H9 (cell line): ENCODE data around the gene TRABD2B. TPM values are rescaled to one million over a fixed set of nuclear protein-coding genes. Genes with fewer than 3 reads are reported as not detected.

ENCODE experiments used
- DNase-seq: peaks from one replicate; pipeline ENCODE4 v3.0.0-alpha.2; 2017
- H2AFZ ChIP-seq: one replicate; pipeline ENCODE4 v1.6.1; 2013; ENCODE audit warnings: mild to moderate bottlenecking, low read length, control low read depth, moderate library complexity
- H2AK5ac ChIP-seq: 2 replicates; pipeline ENCODE4 v1.6.1; 2013; ENCODE audit warnings: low read length, control low read depth, mixed read lengths; ENCODE audit not compliant: insufficient read length
- H2BK120ac ChIP-seq: one replicate; pipeline ENCODE4 v1.6.1; 2013; ENCODE audit warnings: low read depth, mild to moderate bottlenecking, low read length, control low read depth, inconsistent platforms; ENCODE audit not compliant: poor library complexity, severe bottlenecking
- H2BK12ac ChIP-seq: 2 replicates; pipeline ENCODE4 v1.6.1; 2013; ENCODE audit warnings: low read length, control low read depth, mixed read lengths, low read depth; ENCODE audit not compliant: insufficient read length
- H2BK15ac ChIP-seq: 2 replicates; pipeline ENCODE4 v1.6.1; 2013; ENCODE audit warnings: low read depth, low read length, control low read depth
- H2BK20ac ChIP-seq: one replicate; pipeline ENCODE4 v1.6.1; 2013; ENCODE audit warnings: low read depth, mild to moderate bottlenecking, low read length, control low read depth, inconsistent platforms; ENCODE audit not compliant: poor library complexity, severe bottlenecking
- H2BK5ac ChIP-seq: 2 replicates; pipeline ENCODE4 v1.6.1; 2013; ENCODE audit warnings: low read length, control low read depth, mixed read lengths; ENCODE audit not compliant: insufficient read length
- H3K14ac ChIP-seq: 2 replicates; pipeline ENCODE4 v1.6.1; 2013; ENCODE audit warnings: low read length, control low read depth; ENCODE audit not compliant: insufficient read depth
- H3K18ac ChIP-seq: 2 replicates; pipeline ENCODE4 v1.6.1; 2013; ENCODE audit warnings: low read depth, mild to moderate bottlenecking, mixed read lengths, low read length, control low read depth; ENCODE audit not compliant: insufficient read length
- H3K23ac ChIP-seq: 2 replicates; pipeline ENCODE4 v1.6.1; 2013; ENCODE audit warnings: low read length, control low read depth, mixed read lengths, low read depth; ENCODE audit not compliant: insufficient read length
- H3K23me2 ChIP-seq: 2 replicates; pipeline ENCODE4 v1.6.1; 2013; ENCODE audit warnings: low read depth, mild to moderate bottlenecking, mixed read lengths, low read length, control low read depth; ENCODE audit not compliant: insufficient read length, poor library complexity, severe bottlenecking
- H3K27ac ChIP-seq: 2 replicates; pipeline ENCODE4 v1.5.1; 2013; ENCODE audit warnings: low read length, control low read depth, mixed read lengths, low read depth; ENCODE audit not compliant: insufficient read length
- H3K27me3 ChIP-seq: 2 replicates; pipeline ENCODE4 v1.6.1; 2013; ENCODE audit warnings: low read length, control low read depth, inconsistent platforms; ENCODE audit not compliant: insufficient read depth
- H3K4ac ChIP-seq: 2 replicates; pipeline ENCODE4 v1.6.1; 2013; ENCODE audit warnings: low read depth, mild to moderate bottlenecking, control low read depth, inconsistent platforms, low read length, moderate library complexity
- H3K4me1 ChIP-seq: 2 replicates; pipeline ENCODE4 v1.6.1; 2013; ENCODE audit warnings: low read length, control low read depth, inconsistent platforms; ENCODE audit not compliant: insufficient read depth
- H3K4me2 ChIP-seq: 2 replicates; pipeline ENCODE4 v1.6.1; 2013; ENCODE audit warnings: low read length, control low read depth, mixed read lengths; ENCODE audit not compliant: insufficient read length, insufficient read depth
- H3K56ac ChIP-seq: 2 replicates; pipeline ENCODE4 v1.6.1; 2013; ENCODE audit warnings: low read depth, mild to moderate bottlenecking, mixed read lengths, low read length, control low read depth; ENCODE audit not compliant: insufficient read length
- H3K79me1 ChIP-seq: 2 replicates; pipeline ENCODE4 v1.6.1; 2013; ENCODE audit warnings: low read depth, mild to moderate bottlenecking, moderate library complexity, low read length, control low read depth, inconsistent platforms; ENCODE audit not compliant: insufficient read depth, poor library complexity, severe bottlenecking
- H3K79me2 ChIP-seq: 2 replicates; pipeline ENCODE4 v1.6.1; 2013; ENCODE audit warnings: low read length, control low read depth, inconsistent platforms; ENCODE audit not compliant: insufficient read depth
- H3K9ac ChIP-seq: 2 replicates; pipeline ENCODE4 v1.6.1; 2013; ENCODE audit warnings: low read length, control low read depth, mixed read lengths; ENCODE audit not compliant: insufficient read length; ENCODE audit errors: extremely low read depth
- H3K9me3 ChIP-seq: one replicate; pipeline ENCODE4 v1.6.1; 2013; ENCODE audit warnings: low read depth, low read length, inconsistent platforms; ENCODE audit not compliant: control insufficient read depth
- H3T11ph ChIP-seq: one replicate; pipeline ENCODE4 v1.6.1; 2013; ENCODE audit warnings: mild to moderate bottlenecking, low read length, control low read depth, inconsistent platforms
- H4K20me1 ChIP-seq: one replicate; pipeline ENCODE4 v1.6.1; 2013; ENCODE audit not compliant: control insufficient read depth, insufficient read length, insufficient read depth
- H4K5ac ChIP-seq: 2 replicates; pipeline ENCODE4 v1.6.1; 2013; ENCODE audit warnings: low read depth, mild to moderate bottlenecking, mixed read lengths, low read length, control low read depth; ENCODE audit not compliant: insufficient read length
- H4K8ac ChIP-seq: replicated peaks from 2 replicates; pipeline ENCODE4 v1.6.1; 2013; ENCODE audit warnings: low read length, control low read depth, mixed read lengths, low read depth; ENCODE audit not compliant: insufficient read length
- H4K91ac ChIP-seq: 2 replicates; pipeline ENCODE4 v1.6.1; 2013; ENCODE audit warnings: low read depth, mild to moderate bottlenecking, moderate library complexity, mixed read lengths, low read length, control low read depth; ENCODE audit not compliant: insufficient read length
- H3K27ac Mint-ChIP-seq, 3 experiments: 2 replicates in 2 of 3; 3 replicates in 1 of 3; pipeline ENCODE4 v1.8.0; 2020 to 2021; ENCODE audit warnings: mixed read lengths in 3 of 3, mild to moderate bottlenecking in 1 of 3, moderate library complexity in 1 of 3
- H3K27me3 Mint-ChIP-seq: 2 replicates; pipeline ENCODE4 v1.8.0; 2021; ENCODE audit warnings: low read depth, mild to moderate bottlenecking, moderate library complexity, mixed read lengths
- H3K36me3 Mint-ChIP-seq, 3 experiments: 2 replicates in 2 of 3; 3 replicates in 1 of 3; pipeline ENCODE4 v1.8.0; 2020 to 2021; ENCODE audit warnings: low read depth in 3 of 3, mixed read lengths in 3 of 3; ENCODE audit not compliant: insufficient read depth in 1 of 3
- H3K4me1 Mint-ChIP-seq, 2 experiments: 2 replicates each; pipeline ENCODE4 v1.8.0; 2020; ENCODE audit warnings: mixed read lengths in 2 of 2
- H3K4me3 Mint-ChIP-seq, 2 experiments: 2 replicates in 1 of 2; 3 replicates in 1 of 2; pipeline ENCODE4 v1.8.0; 2020 to 2021; ENCODE audit warnings: mild to moderate bottlenecking in 2 of 2, mixed read lengths in 2 of 2, moderate library complexity in 1 of 2
- H3K9me3 Mint-ChIP-seq, 2 experiments: 2 replicates in 1 of 2; 3 replicates in 1 of 2; pipeline ENCODE4 v1.8.0; 2020; ENCODE audit warnings: mild to moderate bottlenecking in 2 of 2, mixed read lengths in 2 of 2, moderate library complexity in 1 of 2
- WGBS: extraction: QIAGEN DNeasy Blood & Tissue Kit; methylation state at CpG from one replicate; pipeline ENCODE4 v1.1.7; 2013; ENCODE audit warnings: missing lambda C conversion rate, low lambda C conversion rate, mixed read lengths; ENCODE audit not compliant: insufficient read length; ENCODE audit errors: extremely low coverage; 5-methylcytosine and 5-hydroxymethylcytosine counted together
- total RNA-seq: library from RNA; stranded (reverse); gene quantifications from 2 replicates; pipeline ENCODE4 v1.2.1, GENCODE V29; 2021
- TF ChIP-seq, protein P1 (sequence below): fragments of 200-600 bp; sonication (generic); conservative IDR thresholded peaks from 3 replicates; pipeline ENCODE4 v1.8.0; 2021; ENCODE audit warnings: antibody characterized with exemption, mild to moderate bottlenecking

The TRABD2B gene
- total RNA-seq, 1 experiment from 2014 or later = 2.3 TPM

DNA sequence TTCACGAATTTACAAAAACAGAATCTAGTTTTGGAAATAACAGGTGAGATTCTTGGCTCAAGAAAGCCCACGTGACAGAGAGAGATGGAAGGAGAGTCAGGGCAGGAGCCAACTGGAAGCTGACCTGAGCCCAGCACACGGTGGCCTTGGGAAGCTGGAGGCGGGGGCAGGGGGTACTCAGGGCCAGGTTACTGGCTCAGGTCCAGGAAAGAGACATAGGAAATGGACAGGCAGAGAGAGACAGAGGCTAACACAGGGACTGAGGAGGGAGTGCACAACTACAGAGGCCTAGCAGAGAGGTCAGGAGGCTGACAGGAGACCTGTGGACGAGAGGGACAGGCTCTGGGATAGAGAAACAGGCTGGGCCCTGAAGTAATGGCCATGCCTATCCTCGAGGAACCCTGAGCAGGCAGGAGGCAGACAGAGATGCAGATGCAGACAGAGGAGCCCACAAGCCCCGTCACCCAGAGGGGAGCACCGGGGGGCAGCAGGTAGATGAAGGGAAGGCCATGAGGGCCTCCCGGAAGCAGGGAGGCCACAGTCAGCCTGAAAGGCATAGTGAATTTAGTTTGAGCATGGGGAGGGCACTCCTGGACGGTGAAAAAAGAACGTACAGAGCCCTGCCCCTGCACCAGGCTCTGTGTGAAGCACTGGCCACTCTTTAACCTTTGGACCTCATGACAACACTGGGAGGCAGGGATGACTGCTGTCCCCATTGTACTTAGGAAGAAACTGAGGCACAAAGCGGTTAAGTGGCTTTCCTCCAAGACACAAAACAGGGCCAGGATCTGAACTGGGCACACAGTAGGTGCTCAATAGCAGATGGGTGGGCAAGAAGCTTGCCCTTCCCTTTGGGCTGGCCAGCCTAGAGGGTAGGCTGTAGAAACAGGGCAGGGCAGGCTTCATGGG is 230.1 kb downstream of the TRABD2B start:
- no peak overlapping the region for H3K56ac ChIP-seq
- no peak overlapping the region for H2BK5ac ChIP-seq
- no peak overlapping the region for H3K4ac ChIP-seq
- no peak overlapping the region for H3K9ac ChIP-seq
- no peak overlapping the region for H4K5ac ChIP-seq
- no peaks in the 10 kb centered on the region for H3K23me2 ChIP-seq
- Mint-ChIP-seq H3K36me3 (no peaks in the 10 kb centered on the region; a peak in 2 of 7 replicates), H3K9me3 (no peaks in the 10 kb centered on the region), H3K4me3 (no peak overlapping the region), H3K4me1 (peaks cover 2 to 7% of the 10 kb centered on the region in 2 experiments; a peak in 2 of 4 replicates), H3K27ac (peak overlapping the region in 1 of 3 experiments; percentile 18; a peak in 1 of 7 replicates), H3K27me3 (peaks cover 9% of the 10 kb centered on the region)
- WGBS = no CpG with 5 or more reads among the region's 12 CpGs
- H3K4me2 ChIP-seq = no peak overlapping the region
- H3K79me2 ChIP-seq = no peaks in the 10 kb centered on the region
- TF ChIP-seq, protein P1, sequence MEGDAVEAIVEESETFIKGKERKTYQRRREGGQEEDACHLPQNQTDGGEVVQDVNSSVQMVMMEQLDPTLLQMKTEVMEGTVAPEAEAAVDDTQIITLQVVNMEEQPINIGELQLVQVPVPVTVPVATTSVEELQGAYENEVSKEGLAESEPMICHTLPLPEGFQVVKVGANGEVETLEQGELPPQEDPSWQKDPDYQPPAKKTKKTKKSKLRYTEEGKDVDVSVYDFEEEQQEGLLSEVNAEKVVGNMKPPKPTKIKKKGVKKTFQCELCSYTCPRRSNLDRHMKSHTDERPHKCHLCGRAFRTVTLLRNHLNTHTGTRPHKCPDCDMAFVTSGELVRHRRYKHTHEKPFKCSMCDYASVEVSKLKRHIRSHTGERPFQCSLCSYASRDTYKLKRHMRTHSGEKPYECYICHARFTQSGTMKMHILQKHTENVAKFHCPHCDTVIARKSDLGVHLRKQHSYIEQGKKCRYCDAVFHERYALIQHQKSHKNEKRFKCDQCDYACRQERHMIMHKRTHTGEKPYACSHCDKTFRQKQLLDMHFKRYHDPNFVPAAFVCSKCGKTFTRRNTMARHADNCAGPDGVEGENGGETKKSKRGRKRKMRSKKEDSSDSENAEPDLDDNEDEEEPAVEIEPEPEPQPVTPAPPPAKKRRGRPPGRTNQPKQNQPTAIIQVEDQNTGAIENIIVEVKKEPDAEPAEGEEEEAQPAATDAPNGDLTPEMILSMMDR = no peak
- H3K14ac ChIP-seq = no peak overlapping the region
- H2BK15ac ChIP-seq = no peak overlapping the region
- H4K91ac ChIP-seq = no peak overlapping the region
- H2BK20ac ChIP-seq = no peak overlapping the region
- DNase-seq = no peak
- no peak overlapping the region for H2AFZ ChIP-seq
- H2BK120ac ChIP-seq = no peak overlapping the region
- H4K8ac ChIP-seq = no peak overlapping the region
- no peak overlapping the region for H3T11ph ChIP-seq
- H3K23ac ChIP-seq = no peak overlapping the region
- no peak overlapping the region for H3K18ac ChIP-seq
- H3K27me3 ChIP-seq = no peaks in the 10 kb centered on the region
- H3K4me1 ChIP-seq = no peaks in the 10 kb centered on the region
- no peaks in the 10 kb centered on the region for H4K20me1 ChIP-seq
- H2AK5ac ChIP-seq = no peak overlapping the region
- H3K27ac ChIP-seq = no peak overlapping the region
- no peaks in the 10 kb centered on the region for H3K79me1 ChIP-seq
- no peak overlapping the region for H2BK12ac ChIP-seq
- no peaks in the 10 kb centered on the region for H3K9me3 ChIP-seq
